Keratinocyte (primary cell): ENCODE results near the gene DR1. TPM values are rescaled to one million over a fixed set of nuclear protein-coding genes. Genes with fewer than 3 reads are reported as not detected.

Source experiments
- DNase-seq: peaks from one replicate; pipeline ENCODE4 v3.0.0-alpha.2; 2011; ENCODE audit warnings: low read depth, missing footprints, low spot score
- FAIRE-seq: peaks from 2 replicates; lab custom pipeline; 2011; peaks lifted over from hg19 to GRCh38; lab: Jason Lieb, UNC
- H2AFZ ChIP-seq: 2 replicates; pipeline ENCODE4 v1.6.0; 2012; ENCODE audit warnings: low read length, control low read depth, inconsistent platforms; ENCODE audit not compliant: control insufficient read depth
- H3K27ac ChIP-seq: 2 replicates; pipeline ENCODE4 v1.5.1; 2011; ENCODE audit warnings: low read length; ENCODE audit not compliant: control insufficient read depth, insufficient read depth
- H3K27me3 ChIP-seq: 3 replicates; pipeline ENCODE4 v1.6.0; 2011; ENCODE audit warnings: low read length; ENCODE audit not compliant: control insufficient read depth, insufficient read depth; ENCODE audit errors: extremely low read depth
- H3K36me3 ChIP-seq, 2 experiments: 2 replicates in 1 of 2; 3 replicates in 1 of 2; pipeline ENCODE4 v1.5.1; 2011; ENCODE audit warnings: low read length in 2 of 2, mild to moderate bottlenecking in 1 of 2; ENCODE audit not compliant: control insufficient read depth in 2 of 2, insufficient read depth in 2 of 2; ENCODE audit errors: extremely low read depth in 1 of 2
- H3K4me1 ChIP-seq: 3 replicates; pipeline ENCODE4 v1.5.1; 2011; ENCODE audit warnings: low read length; ENCODE audit not compliant: control insufficient read depth, insufficient read depth; ENCODE audit errors: extremely low read depth
- H3K4me2 ChIP-seq: 3 replicates; pipeline ENCODE4 v1.6.0; 2011; ENCODE audit warnings: low read depth, low read length; ENCODE audit not compliant: control insufficient read depth, insufficient read depth; ENCODE audit errors: extremely low read depth
- H3K4me3 ChIP-seq, 3 experiments: fragments of 200-600 bp in 1 of 3; sonication (generic) in 1 of 3; 2 replicates in 2 of 3; 3 replicates in 1 of 3; pipeline ENCODE4 v1.5.1; 2011 to 2016; ENCODE audit warnings: low read length in 3 of 3, mild to moderate bottlenecking in 3 of 3, control low read depth in 2 of 3, inconsistent platforms in 1 of 3, low read depth in 1 of 3, mixed read lengths in 1 of 3, mixed run types in 1 of 3, moderate library complexity in 1 of 3; ENCODE audit not compliant: control insufficient read depth in 2 of 3, insufficient read depth in 2 of 3; ENCODE audit errors: extremely low read depth in 1 of 3
- H3K79me2 ChIP-seq: 2 replicates; pipeline ENCODE4 v1.6.0; 2012; ENCODE audit warnings: low read length; ENCODE audit not compliant: control insufficient read depth, insufficient read depth
- H3K9ac ChIP-seq: 3 replicates; pipeline ENCODE4 v1.6.0; 2011; ENCODE audit warnings: low read length; ENCODE audit not compliant: control insufficient read depth, insufficient read depth; ENCODE audit errors: extremely low read depth
- H3K9me1 ChIP-seq: 3 replicates; pipeline ENCODE4 v1.6.0; 2011; ENCODE audit warnings: low read length; ENCODE audit not compliant: control insufficient read depth, insufficient read depth; ENCODE audit errors: extremely low read depth
- H3K9me3 ChIP-seq: 2 replicates; pipeline ENCODE4 v1.5.1; 2012; ENCODE audit warnings: low read depth, low read length; ENCODE audit not compliant: control insufficient read depth
- H4K20me1 ChIP-seq: 3 replicates; pipeline ENCODE4 v1.6.0; 2011; ENCODE audit warnings: low read length; ENCODE audit not compliant: control insufficient read depth, insufficient read depth; ENCODE audit errors: extremely low read depth
- CTCF ChIP-seq, 3 experiments: IDR thresholded peaks in 1 of 3; conservative IDR thresholded peaks in 1 of 3; optimal IDR thresholded peaks in 1 of 3; 2 replicates in 2 of 3; 3 replicates in 1 of 3; pipeline versions ENCODE3 to v1.5.1; 2011; ENCODE audit warnings: low read length in 3 of 3, mild to moderate bottlenecking in 3 of 3, moderate library complexity in 2 of 3, control low read depth in 1 of 3, inconsistent platforms in 1 of 3; ENCODE audit not compliant: insufficient read depth in 2 of 3; ENCODE audit errors: extremely low read depth in 1 of 3
- EZH2 ChIP-seq: IDR thresholded peaks from one replicate; pipeline ENCODE4 v1.6.1; 2012; ENCODE audit warnings: inconsistent platforms, mild to moderate bottlenecking, low read length, moderate library complexity
- dilution Hi-C: fragments of 300-500 bp; cut with MboI; formaldehyde crosslinking; loops from one replicate; pipeline ENCODE4 v1.7.0; 2020; ENCODE audit warnings: low sequenced_read_pairs; ENCODE audit not compliant: extremely low pct_ligation_motif_present
- polyA plus RNA-seq, 5 experiments: library from polyadenylated mRNA; depleted of rRNA in 3 of 5; stranded (reverse) in 3 of 5; stranded (forward) in 1 of 5; unstranded in 1 of 5; fragments of >200 nt; gene quantifications; 1 replicate in 1 of 5; 2 replicates in 3 of 5; 3 replicates in 1 of 5; pipeline versions ENCODE4 v1.2.1 to v1.2.3, GENCODE V29; 2011 to 2012; ENCODE audit warnings: missing spikeins in 2 of 5, low read depth in 1 of 5, low replicate concordance in 1 of 5

DR1 gene
- polyA plus RNA-seq, 1 donor (not counting 4 experiments of a cell fraction or from before 2014, with no cell fraction given): 47.9 TPM

DNA sequence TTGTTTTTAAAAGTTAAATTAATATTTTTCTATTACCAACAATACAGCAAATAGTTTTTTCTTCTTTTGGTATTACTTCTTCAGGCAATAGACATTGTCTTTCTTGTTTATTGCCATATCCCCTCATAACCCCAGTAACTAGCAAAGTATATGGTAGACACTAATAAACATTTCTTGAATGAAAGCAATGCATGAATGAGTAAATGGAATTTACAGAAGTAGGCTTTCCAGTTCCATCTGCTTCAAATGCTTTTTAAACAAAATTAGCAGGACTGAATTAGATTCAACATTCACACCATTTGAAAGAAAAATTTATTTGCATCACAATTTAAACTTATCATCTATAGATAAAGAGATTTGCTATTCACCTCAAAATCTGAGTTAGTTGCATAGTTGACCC is 5.6 kb upstream of the DR1 start:
- TF ChIP-seq EZH2: no peak
- TF ChIP-seq CTCF (optimal IDR thresholded peaks at IDR 0.05 in 1 of 3, IDR thresholded peaks at IDR 0.05 in 1 of 3, conservative IDR thresholded peaks at IDR 0.05 in 1 of 3; ENCODE audit: extremely low read depth in 1 of 3, insufficient read depth in 2 of 3, low read length in 3 of 3): no peak
- no peak overlapping the region for H3K9ac ChIP-seq
- no peak overlapping the region for H3K27ac ChIP-seq
- H3K36me3 ChIP-seq: no peaks in the 10 kb centered on the region
- DNase-seq: no peak
- H3K9me3 ChIP-seq: no peaks in the 10 kb centered on the region
- no peaks in the 10 kb centered on the region for H3K27me3 ChIP-seq
- peaks cover 39% of the 10 kb centered on the region for H3K4me1 ChIP-seq
- no peak overlapping the region for H2AFZ ChIP-seq
- no peak overlapping the region for H3K4me3 ChIP-seq
- no peak overlapping the region for H3K4me2 ChIP-seq
- H4K20me1 ChIP-seq: no peaks in the 10 kb centered on the region
- H3K79me2 ChIP-seq: peaks cover 5% of the 10 kb centered on the region
- no peaks in the 10 kb centered on the region for H3K9me1 ChIP-seq
- dilution Hi-C loops: no loop called here
- no peak for FAIRE-seq

GRCh38 chr1:93344484-93344883 is 1.2 kb upstream of the DR1 start:
- Histone ChIP-seq H3K27me3 (no peaks in the 10 kb centered on the region), H3K27ac (no peak overlapping the region), H3K4me1 (peaks cover 19% of the 10 kb centered on the region), H3K79me2 (peaks cover 44% of the 10 kb centered on the region), H2AFZ (no peak overlapping the region), H3K9me1 (no peaks in the 10 kb centered on the region), H3K36me3 (no peaks in the 10 kb centered on the region), H3K4me3 (no peak overlapping the region), H3K4me2 (peak overlapping the region; percentile 22), H3K9me3 (no peaks in the 10 kb centered on the region), H3K9ac (no peak overlapping the region), H4K20me1 (peaks cover 4% of the 10 kb centered on the region)
- FAIRE-seq (no peak), DNase-seq (no peak)
- no peak for TF ChIP-seq EZH2
- TF ChIP-seq CTCF (optimal IDR thresholded peaks at IDR 0.05 in 1 of 3, IDR thresholded peaks at IDR 0.05 in 1 of 3, conservative IDR thresholded peaks at IDR 0.05 in 1 of 3; ENCODE audit: extremely low read depth in 1 of 3, insufficient read depth in 2 of 3, low read length in 3 of 3): no peak
- dilution Hi-C loops: no loop called here
